SK-N-SH (cell line): Measurements from ENCODE around the gene JAG1. TPM values are rescaled to one million over a fixed set of nuclear protein-coding genes. Genes with fewer than 3 reads are reported as not detected.
A peak's percentile ranks its signal among the peaks of the same experiment; 100 is the strongest.

Source experiments
- CTCF ChIA-PET: fragments of 300-600, 350-600 bp; formaldehyde crosslinking; extraction: SDS; loops from one replicate; lab custom pipeline; 2021; lab: Yijun Ruan, JAX
- POLR2A ChIA-PET: fragments of 350-600 bp; sonication (Branson Sonifier 250); formaldehyde crosslinking; extraction: SDS; loops from one replicate; lab custom pipeline; 2020; ENCODE audit warnings: antibody characterized with exemption, inconsistent platforms; lab: Yijun Ruan, JAX
- DNase-seq: peaks from one replicate; pipeline ENCODE4 v3.0.0; 2012
- H2AFZ ChIP-seq: fragments of 200-600 bp; sonication (generic); 2 replicates; pipeline ENCODE4 v1.8.1; 2016; ENCODE audit warnings: antibody characterized with exemption, mild to moderate bottlenecking, low read depth
- H3F3A ChIP-seq: fragments of 200-600 bp; sonication (generic); replicated peaks from 2 replicates; pipeline ENCODE3; 2016; ENCODE audit warnings: antibody characterized with exemption, mild to moderate bottlenecking; ENCODE audit not compliant: insufficient read depth
- H3K27ac ChIP-seq, 2 experiments: fragments of 200-500 bp in 1 of 2; fragments of 200-600 bp in 1 of 2; sonication (Bioruptor generic) in 1 of 2; sonication (generic), shearing (Covaris generic) in 1 of 2; 2 replicates each; pipeline versions ENCODE4 v1.5.1 to v1.6.1; 2014 to 2016; ENCODE audit warnings: low read depth in 2 of 2, inconsistent platforms in 1 of 2, low read length in 1 of 2, mild to moderate bottlenecking in 1 of 2, mixed read lengths in 1 of 2
- H3K27me3 ChIP-seq: fragments of 200-600 bp; sonication (generic), shearing (Covaris generic); 2 replicates; pipeline ENCODE4 v1.6.1; 2016; ENCODE audit warnings: mixed run types; ENCODE audit not compliant: insufficient read depth
- H3K36me3 ChIP-seq, 2 experiments: fragments of 200-500 bp in 1 of 2; fragments of 200-600 bp in 1 of 2; sonication (Bioruptor generic) in 1 of 2; sonication (generic) in 1 of 2; replicated peaks in 1 of 2; 2 replicates each; pipeline versions ENCODE3 to v1.5.1; 2014 to 2016; ENCODE audit warnings: low read length in 1 of 2, mild to moderate bottlenecking in 1 of 2; ENCODE audit not compliant: insufficient read depth in 2 of 2, control insufficient read depth in 1 of 2
- H3K4me1 ChIP-seq, 2 experiments: fragments of 200-500 bp in 1 of 2; fragments of 200-600 bp in 1 of 2; sonication (Bioruptor generic) in 1 of 2; sonication (generic), shearing (Covaris generic) in 1 of 2; 2 replicates each; pipeline versions ENCODE4 v1.5.1 to v1.6.1; 2014 to 2016; ENCODE audit warnings: low read depth in 1 of 2, low read length in 1 of 2, mixed run types in 1 of 2; ENCODE audit not compliant: insufficient read depth in 2 of 2, control insufficient read depth in 1 of 2
- H3K4me2 ChIP-seq: fragments of 200-600 bp; sonication (generic), shearing (Covaris generic); 2 replicates; pipeline ENCODE4 v1.6.1; 2017; ENCODE audit warnings: mixed run types
- H3K4me3 ChIP-seq, 2 experiments: fragments of 200-500 bp in 1 of 2; fragments of 200-600 bp in 1 of 2; sonication (Bioruptor generic) in 1 of 2; sonication (generic), shearing (Covaris generic) in 1 of 2; 2 replicates each; pipeline versions ENCODE4 v1.5.1 to v1.8.1; 2014 to 2016; ENCODE audit warnings: low read depth in 2 of 2, inconsistent platforms in 1 of 2, low read length in 1 of 2, mild to moderate bottlenecking in 1 of 2, mixed read lengths in 1 of 2, moderate library complexity in 1 of 2
- H3K79me2 ChIP-seq: fragments of 200-600 bp; sonication (generic); 2 replicates; pipeline ENCODE4 v1.8.1; 2017; ENCODE audit warnings: mild to moderate bottlenecking; ENCODE audit not compliant: insufficient read depth
- H3K9ac ChIP-seq: fragments of 200-600 bp; sonication (generic); 2 replicates; pipeline ENCODE4 v1.6.1; 2017; ENCODE audit warnings: mixed run types
- H3K9me2 ChIP-seq: fragments of 200-600 bp; sonication (generic); 2 replicates; pipeline ENCODE4 v1.6.1; 2017; ENCODE audit warnings: mixed run types
- H3K9me3 ChIP-seq: fragments of 200-600 bp; sonication (generic); 2 replicates; pipeline ENCODE4 v1.6.1; 2017; ENCODE audit warnings: mixed run types, mild to moderate bottlenecking, moderate library complexity
- H4K20me1 ChIP-seq: fragments of 200-600 bp; sonication (generic); 2 replicates; pipeline ENCODE4 v1.6.1; 2017; ENCODE audit warnings: mild to moderate bottlenecking, mixed run types; ENCODE audit not compliant: insufficient read depth
- CHD2 ChIP-seq: fragments of 150-350 bp; IDR thresholded peaks from 2 replicates; pipeline ENCODE4 v1.6.1; 2018; ENCODE audit warnings: low read length; ENCODE audit not compliant: partially characterized antibody
- EP300 ChIP-seq, 2 experiments: IDR thresholded peaks; 2 replicates each; pipeline versions ENCODE4 v1.4.0 to v1.6.1; 2012; ENCODE audit warnings: borderline replicate concordance in 1 of 2, low read depth in 1 of 2, low read length in 1 of 2
- EZH2phosphoT487 ChIP-seq: fragments of 200-600 bp; sonication (generic); IDR thresholded peaks from 2 replicates; pipeline ENCODE4 v1.6.1; 2017; ENCODE audit warnings: low read depth, mixed run types, mild to moderate bottlenecking, antibody characterized with exemption, moderate library complexity, borderline replicate concordance
- FOXJ3 ChIP-seq: sonication (generic); formaldehyde crosslinking; IDR thresholded peaks from 2 replicates; pipeline ENCODE4 v1.5.1; 2020; ENCODE audit warnings: mild to moderate bottlenecking, missing genetic modification reagents
- FOXM1 ChIP-seq: IDR thresholded peaks from 2 replicates; pipeline ENCODE4 v1.4.0; 2012; ENCODE audit warnings: low read depth, mild to moderate bottlenecking
- GABPA ChIP-seq: IDR thresholded peaks from 2 replicates; pipeline ENCODE4 v1.4.0; 2012; ENCODE audit warnings: low read depth, mild to moderate bottlenecking
- IRF3 ChIP-seq: fragments of 150-350 bp; IDR thresholded peaks from 2 replicates; pipeline ENCODE4 v1.6.1; 2016; ENCODE audit warnings: mild to moderate bottlenecking, low read depth, low read length
- MXI1 ChIP-seq: IDR thresholded peaks from 2 replicates; pipeline ENCODE4 v1.6.1; 2012; ENCODE audit warnings: mild to moderate bottlenecking, low read depth, low read length, improper control_type of control experiment
- NRF1 ChIP-seq: IDR thresholded peaks from 2 replicates; pipeline ENCODE4 v1.6.1; 2012; ENCODE audit warnings: low read depth, mild to moderate bottlenecking, low read length
- PBX3 ChIP-seq: IDR thresholded peaks from 2 replicates; pipeline ENCODE4; 2012
- POLR2AphosphoS5 ChIP-seq: IDR thresholded peaks from 2 replicates; pipeline ENCODE4 v1.6.1; 2012; ENCODE audit warnings: low read depth, low read length
- RAD21 ChIP-seq: IDR thresholded peaks from 2 replicates; pipeline ENCODE4 v1.6.1; 2012; ENCODE audit warnings: mild to moderate bottlenecking, low read length
- RCOR1 ChIP-seq: fragments of 150-350 bp; IDR thresholded peaks from 2 replicates; pipeline ENCODE4 v1.6.1; 2017; ENCODE audit warnings: antibody characterized with exemption, low read length
- RXRA ChIP-seq: IDR thresholded peaks from 2 replicates; pipeline ENCODE4 v1.4.0; 2012; ENCODE audit warnings: low read depth, mild to moderate bottlenecking, borderline replicate concordance
- SIN3A ChIP-seq: IDR thresholded peaks from 2 replicates; pipeline ENCODE4 v1.6.1; 2012; ENCODE audit warnings: low read depth, mild to moderate bottlenecking, low read length, moderate library complexity, borderline replicate concordance
- SMC3 ChIP-seq: IDR thresholded peaks from 2 replicates; pipeline ENCODE4 v1.6.1; 2012; ENCODE audit warnings: low read depth, low read length, improper control_type of control experiment
- WGBS: methylation state at CpG from one replicate; pipeline ENCODE4 v1.1.6; 2017; ENCODE audit warnings: low lambda C conversion rate; 5-methylcytosine and 5-hydroxymethylcytosine counted together
- polyA plus RNA-seq, 3 experiments: library from polyadenylated mRNA; depleted of rRNA; stranded (reverse); fragments of >200 nt; gene quantifications; 2 replicates each; pipeline ENCODE4 v1.2.3, GENCODE V29; 2012

JAG1 gene
- polyA plus RNA-seq, 1 of the 3 experiments (the other 2 are of a cell fraction) = 6.0 TPM

- Histone ChIP-seq H3K79me2 (peaks cover 85% of the 10 kb centered on the region), H3K9me2 (no peaks in the 10 kb centered on the region), H3K27me3 (no peaks in the 10 kb centered on the region), H3F3A (peaks cover 29% of the 10 kb centered on the region), H3K9me3 (no peaks in the 10 kb centered on the region)
- TF ChIP-seq RCOR1 (no peak), CHD2 (no peak), RXRA (no peak), IRF3 (no peak), FOXJ3 (CRISPR knock-in tag) (no peak), RAD21 (no peak), FOXM1 (no peak), SMC3 (no peak), PBX3 (no peak), EP300 (IDR thresholded peaks at IDR 0.05; ENCODE audit: borderline replicate concordance in 1 of 2, low read depth in 1 of 2, low read length in 1 of 2) (no peak), GABPA (no peak), NRF1 (no peak), POLR2AphosphoS5 (no peak), EZH2phosphoT487 (no peak)
- TF ChIP-seq, all 33 proteins: peak for 0
- WGBS = 93% methylated on average over 13 of the region's 13 CpGs
- ChIA-PET POLR2A (no interaction called here), CTCF (no interaction called here)
- H3K4me1 ChIP-seq = peaks cover 17 to 26% of the 10 kb centered on the region in 2 experiments
- peaks cover 8 to 83% of the 10 kb centered on the region in 2 experiments for H3K36me3 ChIP-seq
- peak overlapping the region in 1 of 2 experiments; percentile 77; a peak in 1 of 4 replicates for H3K27ac ChIP-seq
- no peak overlapping the region for H2AFZ ChIP-seq
- H4K20me1 ChIP-seq = peaks cover 12% of the 10 kb centered on the region; the same call in 1 of the 2 replicates
- no peak overlapping the region for H3K4me2 ChIP-seq
- DNase-seq = no peak
- H3K9ac ChIP-seq = no peak overlapping the region
- H3K4me3 ChIP-seq = no peak overlapping the region
These were observed 15.6 kb downstream of the JAG1 start for GRCh38 chr20:10658051-10658823.

GRCh38 chr20:10657453-10657852 is 16.3 kb downstream of the JAG1 start:
- 100% methylated on average over 1 of the region's 1 CpG for WGBS
- peaks cover 9 to 80% of the 10 kb centered on the region in 2 experiments for H3K36me3 ChIP-seq
- POLR2A ChIA-PET = no interaction called here
- no peaks in the 10 kb centered on the region for H3K9me3 ChIP-seq
- no peak overlapping the region for H2AFZ ChIP-seq
- H4K20me1 ChIP-seq = peaks cover 17% of the 10 kb centered on the region; the same call in 1 of the 2 replicates
- H3K4me1 ChIP-seq = peaks cover 23 to 34% of the 10 kb centered on the region in 2 experiments
- peaks cover 85% of the 10 kb centered on the region for H3K79me2 ChIP-seq
- H3K4me3 ChIP-seq = no peak overlapping the region
- H3K4me2 ChIP-seq = no peak overlapping the region
- no peaks in the 10 kb centered on the region for H3K9me2 ChIP-seq
- H3K9ac ChIP-seq = no peak overlapping the region
- CTCF ChIA-PET = no interaction called here
- H3F3A ChIP-seq = peaks cover 24% of the 10 kb centered on the region
- peak overlapping the region in 1 of 2 experiments; percentile 77; a peak in 1 of 4 replicates for H3K27ac ChIP-seq
- TF ChIP-seq MXI1 = no peak
- TF ChIP-seq POLR2AphosphoS5 = no peak
- TF ChIP-seq SIN3A = no peak
- no peaks in the 10 kb centered on the region for H3K27me3 ChIP-seq
- DNase-seq = no peak
